ENCODE data around the gene UGCG.

Gene UGCG

DNA sequence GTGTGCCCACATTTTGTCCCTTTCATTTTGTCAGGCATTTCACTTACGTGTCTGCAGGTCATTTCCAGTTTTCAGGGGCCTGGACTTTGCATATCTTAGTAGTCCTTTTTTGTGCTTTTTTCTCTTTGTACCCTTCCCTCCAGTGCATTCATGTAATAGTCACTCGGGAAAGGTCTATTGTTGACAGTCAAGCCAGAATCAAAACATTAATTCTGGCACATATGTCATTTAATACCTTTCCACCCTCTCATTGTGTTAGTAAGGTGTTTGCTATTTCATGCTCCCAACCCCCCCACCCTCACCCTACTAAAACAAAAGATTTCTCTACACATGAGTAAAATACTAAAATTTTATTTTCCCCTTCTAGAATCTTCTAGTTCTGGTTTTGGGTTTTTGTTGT is 42.7 kb downstream of the UGCG start (continued):
- TF ChIP-seq, protein P1, sequence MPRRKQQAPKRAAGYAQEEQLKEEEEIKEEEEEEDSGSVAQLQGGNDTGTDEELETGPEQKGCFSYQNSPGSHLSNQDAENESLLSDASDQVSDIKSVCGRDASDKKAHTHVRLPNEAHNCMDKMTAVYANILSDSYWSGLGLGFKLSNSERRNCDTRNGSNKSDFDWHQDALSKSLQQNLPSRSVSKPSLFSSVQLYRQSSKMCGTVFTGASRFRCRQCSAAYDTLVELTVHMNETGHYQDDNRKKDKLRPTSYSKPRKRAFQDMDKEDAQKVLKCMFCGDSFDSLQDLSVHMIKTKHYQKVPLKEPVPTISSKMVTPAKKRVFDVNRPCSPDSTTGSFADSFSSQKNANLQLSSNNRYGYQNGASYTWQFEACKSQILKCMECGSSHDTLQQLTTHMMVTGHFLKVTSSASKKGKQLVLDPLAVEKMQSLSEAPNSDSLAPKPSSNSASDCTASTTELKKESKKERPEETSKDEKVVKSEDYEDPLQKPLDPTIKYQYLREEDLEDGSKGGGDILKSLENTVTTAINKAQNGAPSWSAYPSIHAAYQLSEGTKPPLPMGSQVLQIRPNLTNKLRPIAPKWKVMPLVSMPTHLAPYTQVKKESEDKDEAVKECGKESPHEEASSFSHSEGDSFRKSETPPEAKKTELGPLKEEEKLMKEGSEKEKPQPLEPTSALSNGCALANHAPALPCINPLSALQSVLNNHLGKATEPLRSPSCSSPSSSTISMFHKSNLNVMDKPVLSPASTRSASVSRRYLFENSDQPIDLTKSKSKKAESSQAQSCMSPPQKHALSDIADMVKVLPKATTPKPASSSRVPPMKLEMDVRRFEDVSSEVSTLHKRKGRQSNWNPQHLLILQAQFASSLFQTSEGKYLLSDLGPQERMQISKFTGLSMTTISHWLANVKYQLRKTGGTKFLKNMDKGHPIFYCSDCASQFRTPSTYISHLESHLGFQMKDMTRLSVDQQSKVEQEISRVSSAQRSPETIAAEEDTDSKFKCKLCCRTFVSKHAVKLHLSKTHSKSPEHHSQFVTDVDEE (CRISPR knock-in tag; IDR thresholded peaks at IDR 0.05) = no peak
- TF ChIP-seq ZNF70 (CRISPR knock-in tag; IDR thresholded peaks at IDR 0.05) (no peak), ZC3H10 (CRISPR knock-in tag; IDR thresholded peaks at IDR 0.05) (no peak), RARB (CRISPR knock-in tag; IDR thresholded peaks at IDR 0.05) (no peak)

DNA sequence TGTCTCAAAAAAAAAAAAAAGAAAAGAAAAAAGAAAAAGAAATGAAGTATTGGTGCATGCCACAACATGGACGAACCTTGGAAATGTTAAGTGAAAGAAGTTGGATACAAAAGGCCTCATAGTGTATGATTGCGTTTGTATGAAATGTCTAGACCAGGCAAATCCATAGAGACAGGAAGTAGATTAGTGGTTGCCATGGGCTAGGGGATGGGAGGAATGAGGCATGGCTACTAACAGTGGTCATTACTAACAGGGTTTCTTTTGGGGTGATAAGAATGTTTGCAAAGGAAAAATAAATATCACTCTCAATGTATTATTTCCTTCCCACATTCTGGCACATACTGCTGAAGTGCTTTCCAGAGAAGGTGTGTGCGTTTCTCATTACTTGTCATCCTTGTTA is 44.1 kb downstream of the UGCG start:
- no peak for TF ChIP-seq RARB (CRISPR knock-in tag; IDR thresholded peaks at IDR 0.05)
- no peak for TF ChIP-seq ZNF8 (CRISPR knock-in tag; IDR thresholded peaks at IDR 0.05)
- no peak for TF ChIP-seq CSDC2 (CRISPR knock-in tag; IDR thresholded peaks at IDR 0.05)
- TF ChIP-seq, protein P2, sequence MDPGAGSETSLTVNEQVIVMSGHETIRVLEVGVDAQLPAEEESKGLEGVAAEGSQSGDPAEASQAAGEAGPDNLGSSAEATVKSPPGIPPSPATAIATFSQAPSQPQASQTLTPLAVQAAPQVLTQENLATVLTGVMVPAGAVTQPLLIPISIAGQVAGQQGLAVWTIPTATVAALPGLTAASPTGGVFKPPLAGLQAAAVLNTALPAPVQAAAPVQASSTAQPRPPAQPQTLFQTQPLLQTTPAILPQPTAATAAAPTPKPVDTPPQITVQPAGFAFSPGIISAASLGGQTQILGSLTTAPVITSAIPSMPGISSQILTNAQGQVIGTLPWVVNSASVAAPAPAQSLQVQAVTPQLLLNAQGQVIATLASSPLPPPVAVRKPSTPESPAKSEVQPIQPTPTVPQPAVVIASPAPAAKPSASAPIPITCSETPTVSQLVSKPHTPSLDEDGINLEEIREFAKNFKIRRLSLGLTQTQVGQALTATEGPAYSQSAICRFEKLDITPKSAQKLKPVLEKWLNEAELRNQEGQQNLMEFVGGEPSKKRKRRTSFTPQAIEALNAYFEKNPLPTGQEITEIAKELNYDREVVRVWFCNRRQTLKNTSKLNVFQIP (CRISPR knock-in tag; IDR thresholded peaks at IDR 0.05; ENCODE audit: borderline replicate concordance, low read depth) = no peak
- no peak for TF ChIP-seq ISL1 (CRISPR knock-in tag; IDR thresholded peaks at IDR 0.05)
- TF ChIP-seq, protein P1 (CRISPR knock-in tag; IDR thresholded peaks at IDR 0.05) = no peak
- no peak for TF ChIP-seq ZNF565 (CRISPR knock-in tag; conservative IDR thresholded peaks at IDR 0.05; ENCODE audit: low read depth)
- TF ChIP-seq SNAI2 (CRISPR knock-in tag; IDR thresholded peaks at IDR 0.05) = no peak
- 0 out of 3 replicates have a peak, but pooled peaks have one; percentile 20 for ATAC-seq

DNA sequence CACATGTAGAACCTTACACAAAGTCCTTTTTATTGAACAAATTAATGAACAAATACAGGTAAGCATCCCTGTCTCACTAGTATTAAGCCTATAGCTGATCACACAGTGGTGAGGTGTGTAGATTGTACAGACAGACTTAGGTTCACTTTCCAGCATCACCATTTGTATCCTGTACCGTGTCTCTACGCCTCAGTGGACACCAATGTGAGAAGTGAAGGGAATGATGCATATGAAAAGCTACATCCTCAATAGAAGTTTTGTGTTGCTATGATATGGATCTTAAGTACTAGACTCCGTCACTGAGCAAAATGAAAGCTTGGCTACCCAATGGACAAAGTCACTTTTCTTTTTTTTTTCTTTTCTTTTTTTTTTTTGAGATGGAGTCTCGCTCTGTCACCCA is 46.6 kb downstream of the UGCG start:
- ATAC-seq = no peak

DNA sequence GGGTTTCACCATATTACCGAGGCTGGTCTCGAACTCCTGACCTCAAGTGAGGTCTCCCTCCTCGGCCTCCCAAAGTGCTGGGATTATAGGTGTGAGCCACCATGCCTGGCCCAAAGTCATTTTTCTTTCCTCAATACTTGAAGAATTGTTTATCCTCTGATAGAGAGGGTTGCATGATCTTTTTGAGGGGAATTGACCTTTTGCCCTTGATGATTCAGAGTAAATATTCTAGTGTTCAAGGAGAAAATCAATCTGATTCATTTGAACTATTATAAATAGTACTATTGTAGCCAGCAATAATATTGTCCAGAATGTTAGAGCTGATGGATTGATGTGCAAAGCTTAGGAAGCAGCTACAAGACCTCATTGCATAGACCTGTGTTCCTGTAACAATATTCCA is 47.1 kb downstream of the UGCG start:
- TF ChIP-seq CSDC2 (CRISPR knock-in tag; IDR thresholded peaks at IDR 0.05) = no peak
- no peak for TF ChIP-seq ZC3H10 (CRISPR knock-in tag; IDR thresholded peaks at IDR 0.05)
- TF ChIP-seq TOX (CRISPR knock-in tag; IDR thresholded peaks at IDR 0.05; ENCODE audit: borderline replicate concordance) = peak; percentile 21; the same call in 1 of the 2 replicates
- TF ChIP-seq, protein P2 (CRISPR knock-in tag; IDR thresholded peaks at IDR 0.05; ENCODE audit: borderline replicate concordance, low read depth) = no peak
- TF ChIP-seq ZNF70 (CRISPR knock-in tag; IDR thresholded peaks at IDR 0.05) = no peak
- no peak for TF ChIP-seq OSR1 (CRISPR knock-in tag; IDR thresholded peaks at IDR 0.05)
- ATAC-seq = peak; percentile 23

More for the DNA sequence above, 46.6 kb downstream of the UGCG start:
- TF ChIP-seq, protein P2 (CRISPR knock-in tag; IDR thresholded peaks at IDR 0.05; ENCODE audit: borderline replicate concordance, low read depth) = no peak
- TF ChIP-seq ZNF565 (CRISPR knock-in tag; conservative IDR thresholded peaks at IDR 0.05; ENCODE audit: low read depth) (no peak), TCF4 (CRISPR knock-in tag; IDR thresholded peaks at IDR 0.05; ENCODE audit: borderline replicate concordance) (no peak), OSR1 (CRISPR knock-in tag; IDR thresholded peaks at IDR 0.05) (no peak), SNAI2 (CRISPR knock-in tag; IDR thresholded peaks at IDR 0.05) (no peak), PPARA (CRISPR knock-in tag; IDR thresholded peaks at IDR 0.05; ENCODE audit: borderline replicate concordance) (no peak), GLIS3 (CRISPR knock-in tag; IDR thresholded peaks at IDR 0.05) (no peak), CSDC2 (CRISPR knock-in tag; IDR thresholded peaks at IDR 0.05) (no peak), ARNTL (CRISPR knock-in tag; IDR thresholded peaks at IDR 0.05; ENCODE audit: borderline replicate concordance, low read depth) (no peak), ZNF8 (CRISPR knock-in tag; IDR thresholded peaks at IDR 0.05) (no peak), ISL1 (CRISPR knock-in tag; IDR thresholded peaks at IDR 0.05) (no peak), ESRRG (CRISPR knock-in tag; IDR thresholded peaks at IDR 0.05) (no peak), ZFP30 (CRISPR knock-in tag; IDR thresholded peaks at IDR 0.05) (no peak), ZFP3 (CRISPR knock-in tag; IDR thresholded peaks at IDR 0.05) (no peak)
